ENCODE results near the gene COL11A1. TPM values are rescaled to one million over a fixed set of nuclear protein-coding genes. Genes with fewer than 3 reads are reported as not detected.

COL11A1 gene
- total and polyA plus RNA-seq, 2 of the 13 experiments (the other 11 are each of a cell fraction or from before 2014, with no cell fraction given): not detected

DNA sequence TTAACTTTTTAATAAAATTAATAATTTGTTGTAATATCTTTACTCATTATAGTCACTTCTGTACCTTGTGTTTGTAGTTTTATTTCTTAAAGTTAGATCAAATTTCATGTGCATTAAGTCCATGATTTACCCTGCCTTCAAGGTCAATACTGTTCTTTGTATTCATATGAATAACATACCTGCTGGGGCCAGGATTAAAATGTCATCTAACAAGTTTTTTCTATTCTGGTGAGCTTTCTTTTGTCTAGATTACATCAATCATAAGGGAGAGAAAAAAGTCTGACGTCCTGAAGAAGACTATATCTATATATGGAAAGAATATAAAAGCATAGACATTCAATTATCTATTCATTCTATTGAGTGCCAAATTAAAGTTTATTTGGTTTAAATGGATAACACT is 232.6 kb downstream of the COL11A1 start (continued):
- TF ChIP-seq, protein P1, sequence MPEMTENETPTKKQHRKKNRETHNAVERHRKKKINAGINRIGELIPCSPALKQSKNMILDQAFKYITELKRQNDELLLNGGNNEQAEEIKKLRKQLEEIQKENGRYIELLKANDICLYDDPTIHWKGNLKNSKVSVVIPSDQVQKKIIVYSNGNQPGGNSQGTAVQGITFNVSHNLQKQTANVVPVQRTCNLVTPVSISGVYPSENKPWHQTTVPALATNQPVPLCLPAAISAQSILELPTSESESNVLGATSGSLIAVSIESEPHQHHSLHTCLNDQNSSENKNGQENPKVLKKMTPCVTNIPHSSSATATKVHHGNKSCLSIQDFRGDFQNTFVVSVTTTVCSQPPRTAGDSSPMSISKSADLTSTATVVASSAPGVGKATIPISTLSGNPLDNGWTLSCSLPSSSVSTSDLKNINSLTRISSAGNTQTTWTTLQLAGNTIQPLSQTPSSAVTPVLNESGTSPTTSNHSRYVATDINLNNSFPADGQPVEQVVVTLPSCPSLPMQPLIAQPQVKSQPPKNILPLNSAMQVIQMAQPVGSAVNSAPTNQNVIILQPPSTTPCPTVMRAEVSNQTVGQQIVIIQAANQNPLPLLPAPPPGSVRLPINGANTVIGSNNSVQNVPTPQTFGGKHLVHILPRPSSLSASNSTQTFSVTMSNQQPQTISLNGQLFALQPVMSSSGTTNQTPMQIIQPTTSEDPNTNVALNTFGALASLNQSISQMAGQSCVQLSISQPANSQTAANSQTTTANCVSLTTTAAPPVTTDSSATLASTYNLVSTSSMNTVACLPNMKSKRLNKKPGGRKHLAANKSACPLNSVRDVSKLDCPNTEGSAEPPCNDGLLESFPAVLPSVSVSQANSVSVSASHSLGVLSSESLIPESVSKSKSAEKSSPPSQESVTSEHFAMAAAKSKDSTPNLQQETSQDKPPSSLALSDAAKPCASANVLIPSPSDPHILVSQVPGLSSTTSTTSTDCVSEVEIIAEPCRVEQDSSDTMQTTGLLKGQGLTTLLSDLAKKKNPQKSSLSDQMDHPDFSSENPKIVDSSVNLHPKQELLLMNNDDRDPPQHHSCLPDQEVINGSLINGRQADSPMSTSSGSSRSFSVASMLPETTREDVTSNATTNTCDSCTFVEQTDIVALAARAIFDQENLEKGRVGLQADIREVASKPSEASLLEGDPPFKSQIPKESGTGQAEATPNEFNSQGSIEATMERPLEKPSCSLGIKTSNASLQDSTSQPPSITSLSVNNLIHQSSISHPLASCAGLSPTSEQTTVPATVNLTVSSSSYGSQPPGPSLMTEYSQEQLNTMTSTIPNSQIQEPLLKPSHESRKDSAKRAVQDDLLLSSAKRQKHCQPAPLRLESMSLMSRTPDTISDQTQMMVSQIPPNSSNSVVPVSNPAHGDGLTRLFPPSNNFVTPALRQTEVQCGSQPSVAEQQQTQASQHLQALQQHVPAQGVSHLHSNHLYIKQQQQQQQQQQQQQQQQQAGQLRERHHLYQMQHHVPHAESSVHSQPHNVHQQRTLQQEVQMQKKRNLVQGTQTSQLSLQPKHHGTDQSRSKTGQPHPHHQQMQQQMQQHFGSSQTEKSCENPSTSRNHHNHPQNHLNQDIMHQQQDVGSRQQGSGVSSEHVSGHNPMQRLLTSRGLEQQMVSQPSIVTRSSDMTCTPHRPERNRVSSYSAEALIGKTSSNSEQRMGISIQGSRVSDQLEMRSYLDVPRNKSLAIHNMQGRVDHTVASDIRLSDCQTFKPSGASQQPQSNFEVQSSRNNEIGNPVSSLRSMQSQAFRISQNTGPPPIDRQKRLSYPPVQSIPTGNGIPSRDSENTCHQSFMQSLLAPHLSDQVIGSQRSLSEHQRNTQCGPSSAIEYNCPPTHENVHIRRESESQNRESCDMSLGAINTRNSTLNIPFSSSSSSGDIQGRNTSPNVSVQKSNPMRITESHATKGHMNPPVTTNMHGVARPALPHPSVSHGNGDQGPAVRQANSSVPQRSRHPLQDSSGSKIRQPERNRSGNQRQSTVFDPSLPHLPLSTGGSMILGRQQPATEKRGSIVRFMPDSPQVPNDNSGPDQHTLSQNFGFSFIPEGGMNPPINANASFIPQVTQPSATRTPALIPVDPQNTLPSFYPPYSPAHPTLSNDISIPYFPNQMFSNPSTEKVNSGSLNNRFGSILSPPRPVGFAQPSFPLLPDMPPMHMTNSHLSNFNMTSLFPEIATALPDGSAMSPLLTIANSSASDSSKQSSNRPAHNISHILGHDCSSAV (CRISPR knock-in tag; IDR thresholded peaks at IDR 0.05; ENCODE audit: borderline replicate concordance): no peak
- TF ChIP-seq RFX1 (IDR thresholded peaks at IDR 0.05) (no peak), FOSL1 (CRISPR knock-in tag; IDR thresholded peaks at IDR 0.05; ENCODE audit: borderline replicate concordance) (no peak), ZNF792 (CRISPR knock-in tag; IDR thresholded peaks at IDR 0.05) (no peak), MAFG (CRISPR knock-in tag; IDR thresholded peaks at IDR 0.05) (no peak)

DNA sequence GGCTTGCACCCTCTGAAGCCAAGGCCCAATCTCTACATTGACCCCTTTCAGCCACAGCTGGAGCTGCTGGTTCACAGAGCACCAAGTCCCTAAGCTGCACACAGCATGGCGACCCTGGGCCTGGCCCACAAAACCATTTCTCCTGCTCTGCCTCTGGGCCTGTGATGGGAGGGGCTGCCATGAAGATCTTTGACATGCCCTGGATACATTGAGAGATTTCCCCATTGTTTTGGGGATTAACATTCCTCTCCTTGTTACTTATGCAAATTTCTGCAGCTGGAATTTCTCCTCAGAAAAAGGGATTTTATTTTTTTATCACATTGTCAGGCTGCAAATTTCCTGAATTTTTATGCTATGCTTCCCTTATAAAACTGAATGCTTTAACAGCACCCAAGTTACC is 235.8 kb downstream of the COL11A1 start:
- Histone ChIP-seq H2AFZ (ENCODE audit: low read length) (no peak overlapping the region), H3K9me3 (ENCODE audit: low read length) (peaks cover 28% of the 10 kb centered on the region), H3K27ac (ENCODE audit: extremely low read length, insufficient read depth, low read length) (no peak overlapping the region), H3K27me3 (ENCODE audit: control insufficient read depth in 1 of 2, insufficient read depth in 2 of 2, low read length in 2 of 2) (no peaks in the 10 kb centered on the region; a peak in 1 of 5 replicates), H3K79me2 (ENCODE audit: insufficient read depth, low read length) (no peaks in the 10 kb centered on the region), H3K4me3 (replicated peaks in 1 of 3; ENCODE audit: insufficient read depth in 1 of 3, low read depth in 2 of 3, low read length in 3 of 3) (no peak overlapping the region), H3K4me2 (ENCODE audit: low read depth, low read length) (no peak overlapping the region), H3K9ac (ENCODE audit: insufficient read depth, low read depth, low read length) (no peak overlapping the region), H3K36me3 (replicated peaks in 1 of 2; ENCODE audit: control insufficient read depth in 1 of 2, insufficient read depth in 2 of 2, low read length in 2 of 2) (no peaks in the 10 kb centered on the region), H3K4me1 (ENCODE audit: insufficient read depth, low read length) (no peaks in the 10 kb centered on the region), H4K20me1 (ENCODE audit: insufficient read depth, low read length) (no peaks in the 10 kb centered on the region)
- POLR2A ChIA-PET: no interaction called here
- BruUV-seq (replicated peaks): no TSS peak
- DNase-seq (ENCODE audit: low spot score) (no peak), ATAC-seq (no peak), FAIRE-seq (no peak)
- WGBS (ENCODE audit: low lambda C conversion rate): 0% methylated on average over 1 of the region's 1 CpG
- intact Hi-C loops (cut with micrococcal nuclease; ENCODE audit: unreplicated experiment) (no loop called here), in situ Hi-C loops (cut with HindIII; ENCODE audit: extremely low pct_ligation_motif_present, low pct_unique_long_range_greater_than_20kb) (no loop called here)
- CTCF ChIA-PET (ENCODE audit: low intra/inter-chr PET ratio, low total read pairs): no interaction called here
- no peak for TF ChIP-seq RBM22 (optimal IDR thresholded peaks at IDR 0.05; ENCODE audit: low read length)
- TF ChIP-seq, protein P2, sequence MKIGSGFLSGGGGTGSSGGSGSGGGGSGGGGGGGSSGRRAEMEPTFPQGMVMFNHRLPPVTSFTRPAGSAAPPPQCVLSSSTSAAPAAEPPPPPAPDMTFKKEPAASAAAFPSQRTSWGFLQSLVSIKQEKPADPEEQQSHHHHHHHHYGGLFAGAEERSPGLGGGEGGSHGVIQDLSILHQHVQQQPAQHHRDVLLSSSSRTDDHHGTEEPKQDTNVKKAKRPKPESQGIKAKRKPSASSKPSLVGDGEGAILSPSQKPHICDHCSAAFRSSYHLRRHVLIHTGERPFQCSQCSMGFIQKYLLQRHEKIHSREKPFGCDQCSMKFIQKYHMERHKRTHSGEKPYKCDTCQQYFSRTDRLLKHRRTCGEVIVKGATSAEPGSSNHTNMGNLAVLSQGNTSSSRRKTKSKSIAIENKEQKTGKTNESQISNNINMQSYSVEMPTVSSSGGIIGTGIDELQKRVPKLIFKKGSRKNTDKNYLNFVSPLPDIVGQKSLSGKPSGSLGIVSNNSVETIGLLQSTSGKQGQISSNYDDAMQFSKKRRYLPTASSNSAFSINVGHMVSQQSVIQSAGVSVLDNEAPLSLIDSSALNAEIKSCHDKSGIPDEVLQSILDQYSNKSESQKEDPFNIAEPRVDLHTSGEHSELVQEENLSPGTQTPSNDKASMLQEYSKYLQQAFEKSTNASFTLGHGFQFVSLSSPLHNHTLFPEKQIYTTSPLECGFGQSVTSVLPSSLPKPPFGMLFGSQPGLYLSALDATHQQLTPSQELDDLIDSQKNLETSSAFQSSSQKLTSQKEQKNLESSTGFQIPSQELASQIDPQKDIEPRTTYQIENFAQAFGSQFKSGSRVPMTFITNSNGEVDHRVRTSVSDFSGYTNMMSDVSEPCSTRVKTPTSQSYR (CRISPR knock-in tag; IDR thresholded peaks at IDR 0.05; ENCODE audit: borderline replicate concordance): no peak
- TF ChIP-seq ZNF547 (CRISPR knock-in tag; IDR thresholded peaks at IDR 0.05): no peak
- no peak for TF ChIP-seq JUN (CRISPR knock-in tag; IDR thresholded peaks at IDR 0.05)
- TF ChIP-seq ZSCAN12 (CRISPR knock-in tag; IDR thresholded peaks at IDR 0.05): no peak
- TF ChIP-seq ZKSCAN1 (IDR thresholded peaks at IDR 0.05; ENCODE audit: low read length): no peak
- TF ChIP-seq, protein P3, sequence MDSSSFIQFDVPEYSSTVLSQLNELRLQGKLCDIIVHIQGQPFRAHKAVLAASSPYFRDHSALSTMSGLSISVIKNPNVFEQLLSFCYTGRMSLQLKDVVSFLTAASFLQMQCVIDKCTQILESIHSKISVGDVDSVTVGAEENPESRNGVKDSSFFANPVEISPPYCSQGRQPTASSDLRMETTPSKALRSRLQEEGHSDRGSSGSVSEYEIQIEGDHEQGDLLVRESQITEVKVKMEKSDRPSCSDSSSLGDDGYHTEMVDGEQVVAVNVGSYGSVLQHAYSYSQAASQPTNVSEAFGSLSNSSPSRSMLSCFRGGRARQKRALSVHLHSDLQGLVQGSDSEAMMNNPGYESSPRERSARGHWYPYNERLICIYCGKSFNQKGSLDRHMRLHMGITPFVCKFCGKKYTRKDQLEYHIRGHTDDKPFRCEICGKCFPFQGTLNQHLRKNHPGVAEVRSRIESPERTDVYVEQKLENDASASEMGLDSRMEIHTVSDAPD (CRISPR knock-in tag; IDR thresholded peaks at IDR 0.05): no peak
- no peak for TF ChIP-seq HNRNPH1 (optimal IDR thresholded peaks at IDR 0.05; ENCODE audit: low read depth, low read length)
